CD4-positive, alpha-beta T cell treated with Interleukin-2 at 100 ng/mL for 4 hours (primary cell): ENCODE results near the gene LRRK1.
A peak's percentile ranks its signal among the peaks of the same experiment; 100 is the strongest.
"Not testable (repeated sequence)": the region's sequence is repeated elsewhere in the genome, so short reads cannot be mapped to it uniquely, and the experiment has no call there.

Experiments
- DNase-seq: peaks from one replicate; pipeline ENCODE4 v3.0.0-alpha.2; 2020; ENCODE audit warnings: low spot score

Gene LRRK1

DNA sequence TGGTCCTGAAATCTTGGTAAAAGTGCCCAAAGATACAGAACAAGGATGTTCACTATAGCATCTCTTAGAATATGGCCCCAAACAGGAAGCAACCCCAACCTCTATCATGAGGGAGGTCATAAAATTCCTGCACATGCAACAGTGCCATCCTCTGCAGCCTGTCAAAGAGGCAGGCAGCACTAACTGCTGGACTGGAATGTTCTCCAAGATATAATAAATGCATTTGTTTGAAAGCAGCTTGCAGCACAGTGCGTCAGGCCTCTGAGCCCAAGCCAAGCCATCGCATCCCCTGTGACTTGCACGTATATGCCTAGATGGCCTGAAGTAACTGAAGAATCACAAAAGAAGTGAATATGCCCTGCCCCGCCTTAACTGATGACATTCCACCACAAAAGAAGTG is 153.1 kb downstream of the LRRK1 start:
- DNase-seq, result not testable (repeated sequence)

DNA sequence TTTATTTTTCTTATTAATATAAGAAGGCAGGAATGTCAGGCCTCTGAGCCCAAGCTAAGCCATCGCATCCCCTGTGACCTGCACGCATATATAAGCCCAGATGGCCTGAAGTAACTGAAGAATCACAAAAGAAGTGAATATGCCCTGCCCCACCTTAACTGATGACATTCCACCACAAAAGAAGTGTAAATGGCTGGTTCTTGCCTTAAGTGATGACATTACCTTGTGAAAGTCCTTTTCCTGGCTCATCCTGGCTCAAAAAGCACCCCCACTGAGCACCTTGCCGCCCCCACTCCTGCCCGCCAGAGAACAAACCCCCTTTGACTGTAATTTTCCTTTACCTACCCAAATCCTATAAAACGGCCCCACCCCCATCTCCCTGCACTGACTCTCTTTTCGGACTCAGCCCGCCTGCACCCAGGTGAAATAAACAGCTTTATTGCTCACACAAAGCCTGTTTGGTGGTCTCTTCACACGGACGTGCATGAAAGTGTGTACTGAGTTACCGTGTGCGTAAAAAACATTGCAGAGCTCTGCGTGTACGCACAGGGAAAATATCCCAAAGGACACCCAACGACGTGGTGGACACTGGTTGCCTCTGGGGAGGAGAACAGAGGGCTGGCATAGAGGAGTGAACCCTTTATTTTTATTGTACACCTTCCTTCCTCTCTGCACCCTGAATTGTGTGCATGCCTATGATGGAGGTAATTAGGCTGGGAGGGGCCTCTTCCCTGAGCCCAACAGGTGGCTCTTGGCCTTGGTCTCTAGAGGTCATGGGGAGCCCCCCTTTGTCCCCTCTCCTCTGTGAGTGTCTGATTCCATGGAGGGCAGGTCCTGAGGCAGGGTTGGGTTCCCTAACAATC is 158.9 kb downstream of the LRRK1 start:
- DNase-seq, result not testable (repeated sequence)

DNA sequence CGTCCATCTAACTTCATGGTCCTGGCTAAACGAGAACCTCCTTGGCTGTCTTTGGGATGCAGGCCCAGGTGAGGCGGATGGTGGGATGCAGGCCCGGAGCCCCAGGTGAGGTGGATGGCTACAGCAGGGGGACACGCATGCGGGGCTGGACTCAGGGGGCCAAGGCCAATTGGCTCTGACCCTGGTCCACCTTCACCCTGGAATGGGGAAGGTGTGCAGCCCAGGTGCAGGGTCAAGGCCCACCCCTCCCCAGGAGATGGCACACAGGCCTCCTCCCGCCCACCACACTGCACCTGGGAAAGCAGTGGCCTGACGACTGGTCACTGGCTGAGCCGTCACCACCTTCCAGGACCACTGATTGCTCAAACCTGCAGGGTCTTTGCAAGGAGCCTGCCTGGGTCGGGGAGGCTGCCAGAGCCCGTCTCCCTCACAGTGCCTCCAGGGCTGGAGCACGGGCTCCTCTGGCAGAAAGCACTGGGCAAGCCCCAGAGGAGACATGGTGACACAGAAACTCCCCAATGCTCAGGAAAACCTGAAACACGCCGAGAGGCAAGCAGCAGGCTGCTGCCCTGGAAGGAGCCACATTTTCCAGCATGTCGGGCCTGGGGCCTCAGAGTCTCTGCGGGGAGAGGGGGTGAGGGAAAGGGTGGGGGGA is 159.6 kb downstream of the LRRK1 start:
- DNase-seq, result no peak

DNA sequence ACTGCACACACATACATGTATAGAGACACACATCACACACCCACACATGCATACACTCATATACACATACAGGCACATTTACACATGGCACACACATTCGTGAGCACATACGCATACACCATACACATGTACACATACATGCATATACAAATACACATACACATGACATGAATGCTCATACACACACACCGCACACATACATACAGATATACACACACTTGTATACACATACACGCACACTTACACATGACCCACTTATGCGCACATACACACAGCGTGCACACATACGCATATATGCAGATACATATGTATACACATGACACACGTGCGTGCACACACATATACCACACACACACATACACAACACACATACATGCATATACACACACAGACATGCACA is 162.7 kb downstream of the LRRK1 start:
- DNase-seq, result no peak

DNA sequence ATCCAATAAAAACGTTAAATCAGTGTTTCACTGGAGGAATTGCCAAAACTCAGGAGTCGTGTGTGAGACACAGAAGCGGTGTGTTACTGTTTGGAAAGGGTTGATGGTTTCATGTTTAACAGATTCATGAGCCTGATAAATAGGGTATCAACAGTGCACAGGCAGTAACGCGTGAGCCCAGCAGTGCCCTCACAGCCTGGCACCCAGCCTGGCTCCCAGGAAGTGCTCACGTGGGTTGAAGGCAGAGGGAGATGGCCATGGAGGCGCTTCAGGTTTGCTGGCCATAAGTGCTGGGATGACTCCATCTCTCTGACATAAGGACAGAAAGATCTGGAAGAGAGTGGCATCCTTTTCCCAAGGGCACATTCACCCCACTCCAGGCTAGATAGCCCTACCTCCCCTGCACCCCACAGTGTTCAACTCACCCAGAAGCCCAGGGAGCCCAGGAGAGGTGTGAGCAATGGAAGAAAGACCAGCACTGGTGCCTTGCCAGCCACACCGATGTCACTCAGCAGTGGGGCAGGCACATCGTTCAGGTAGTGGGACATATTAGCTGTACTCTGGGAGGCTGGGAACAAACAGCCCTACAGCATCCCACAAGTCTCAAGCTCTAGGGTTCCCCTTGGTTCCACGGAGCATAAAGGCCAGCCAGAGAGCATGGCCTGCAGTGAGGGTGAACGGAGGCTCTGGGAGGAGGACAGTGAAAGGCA is 164.3 kb downstream of the LRRK1 start:
- no peak for DNase-seq

DNA sequence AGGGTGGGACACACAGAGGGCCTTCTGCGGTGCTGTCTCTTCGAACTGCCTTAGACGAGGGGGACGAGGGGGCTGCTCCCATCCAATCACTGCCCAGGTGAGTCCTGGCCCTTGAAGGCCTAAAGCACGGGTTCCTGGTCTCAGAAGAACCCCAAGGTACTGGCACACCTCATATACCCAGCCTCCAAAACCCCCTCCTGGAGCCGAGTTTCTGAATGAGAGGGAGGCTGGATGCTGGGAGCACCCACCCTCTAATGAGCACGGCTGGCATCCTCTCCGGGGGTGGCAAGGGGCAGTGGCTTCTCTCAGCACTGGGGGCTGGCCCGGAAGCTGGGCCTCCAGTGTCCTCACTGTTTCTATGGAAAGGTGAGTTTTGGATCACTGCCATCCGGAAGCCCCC is 165.6 kb downstream of the LRRK1 start:
- DNase-seq, result no peak

DNA sequence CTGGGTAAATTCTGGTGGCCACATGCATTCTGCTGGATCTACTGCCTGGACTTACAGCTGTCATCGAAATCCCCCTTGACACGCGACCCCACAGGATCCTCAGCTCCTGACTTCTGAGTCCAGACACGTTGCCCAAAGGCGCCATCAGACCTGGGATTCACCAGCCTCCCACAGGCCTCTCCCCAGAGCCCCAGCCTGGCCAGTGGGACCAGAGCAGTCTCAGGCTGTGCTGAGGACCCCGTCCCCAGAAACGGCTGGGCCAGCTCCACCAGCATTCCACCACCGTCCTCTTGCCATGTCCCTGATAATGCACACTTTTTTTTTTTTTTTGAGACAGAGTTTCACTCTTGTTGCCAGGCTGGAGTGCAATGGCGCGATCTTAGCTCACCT is 166.1 kb downstream of the LRRK1 start:
- DNase-seq, result no peak

DNA sequence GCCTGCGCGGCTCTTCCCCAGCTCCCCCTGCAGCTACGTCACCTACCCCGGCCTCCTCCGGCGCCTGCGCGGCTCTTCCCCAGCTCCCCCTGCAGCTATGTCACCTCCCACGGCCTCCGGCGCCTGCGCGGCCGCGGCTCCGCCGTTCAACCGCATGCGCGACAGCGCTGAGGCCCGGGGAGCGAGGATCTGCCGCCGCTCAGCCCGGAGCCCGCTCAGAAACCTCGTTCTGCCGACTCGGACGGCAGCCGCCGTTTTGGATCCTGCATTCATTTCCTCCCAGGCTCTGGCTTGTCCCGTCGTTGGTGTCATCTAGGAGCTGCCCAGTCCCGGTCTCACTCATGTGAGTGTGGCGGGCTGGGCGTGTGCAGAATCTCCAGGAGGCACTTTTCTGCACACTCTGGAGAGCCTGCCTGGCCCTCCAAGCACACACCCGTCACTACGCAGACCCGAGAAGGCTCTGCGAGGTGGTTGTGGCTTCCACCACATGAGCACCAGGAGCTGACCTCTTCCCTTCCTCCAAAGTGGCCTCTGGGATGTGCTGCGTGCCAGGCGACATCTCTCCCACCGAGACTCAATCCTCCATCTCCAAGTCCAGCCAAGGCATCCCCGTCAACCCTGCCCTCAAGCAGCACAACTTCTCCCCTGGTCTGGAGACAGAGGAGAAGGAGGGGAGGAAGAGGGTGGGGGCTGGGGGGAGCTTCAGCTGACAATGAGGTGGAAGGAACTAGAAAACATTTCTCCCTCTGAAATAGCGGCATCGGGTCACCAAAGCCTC is 167.4 kb downstream of the LRRK1 start:
- DNase-seq, result no peak

DNA sequence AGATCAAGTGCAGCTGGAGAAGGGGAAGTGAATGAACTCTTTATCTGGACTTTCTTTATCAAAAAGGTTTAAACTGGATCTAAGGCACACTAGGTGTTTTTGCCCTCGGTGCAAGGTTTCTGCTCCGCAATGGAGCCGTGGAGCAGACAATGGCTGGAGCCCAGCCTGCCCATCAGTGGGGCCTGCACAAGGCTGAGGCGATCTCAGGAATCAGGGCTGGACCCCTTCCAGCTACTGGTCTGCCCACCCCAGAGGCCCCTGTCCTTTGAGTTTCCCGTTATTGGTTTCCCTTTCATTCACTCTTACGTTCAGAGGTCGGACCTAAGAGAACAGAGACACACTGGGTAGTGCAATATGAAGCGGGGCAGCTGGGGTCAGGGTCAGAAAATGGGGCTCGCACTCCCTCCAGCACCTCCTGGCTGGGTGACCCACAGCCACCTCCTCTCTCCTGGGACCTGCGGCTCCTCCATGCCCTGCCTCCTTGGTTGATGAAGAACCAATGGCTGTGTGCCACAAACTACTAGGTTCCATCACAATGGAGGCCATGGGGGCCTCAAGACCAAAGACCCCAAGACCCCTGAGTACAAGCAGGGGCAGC is 168.1 kb downstream of the LRRK1 start:
- DNase-seq, result no peak

DNA sequence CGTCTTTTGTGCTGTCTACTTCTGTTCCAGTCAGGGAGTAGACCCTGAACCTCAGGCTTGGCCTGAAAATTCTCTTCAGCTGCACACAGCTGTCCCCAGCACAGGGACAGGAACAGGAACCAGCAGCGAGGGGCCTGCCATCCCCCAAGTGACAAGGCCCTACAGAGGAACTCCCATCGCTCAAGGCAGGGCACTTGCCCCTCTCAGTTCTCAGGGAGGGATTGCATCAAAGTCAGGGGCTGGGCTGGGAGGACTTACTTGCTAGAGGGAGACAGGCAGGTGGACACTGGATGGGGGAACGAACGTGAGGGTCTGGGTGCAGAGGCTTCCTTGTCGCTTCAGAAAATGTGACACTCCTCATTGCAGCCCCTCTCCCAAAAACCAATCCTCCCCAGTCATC is 169.1 kb downstream of the LRRK1 start:
- no peak for DNase-seq

DNA sequence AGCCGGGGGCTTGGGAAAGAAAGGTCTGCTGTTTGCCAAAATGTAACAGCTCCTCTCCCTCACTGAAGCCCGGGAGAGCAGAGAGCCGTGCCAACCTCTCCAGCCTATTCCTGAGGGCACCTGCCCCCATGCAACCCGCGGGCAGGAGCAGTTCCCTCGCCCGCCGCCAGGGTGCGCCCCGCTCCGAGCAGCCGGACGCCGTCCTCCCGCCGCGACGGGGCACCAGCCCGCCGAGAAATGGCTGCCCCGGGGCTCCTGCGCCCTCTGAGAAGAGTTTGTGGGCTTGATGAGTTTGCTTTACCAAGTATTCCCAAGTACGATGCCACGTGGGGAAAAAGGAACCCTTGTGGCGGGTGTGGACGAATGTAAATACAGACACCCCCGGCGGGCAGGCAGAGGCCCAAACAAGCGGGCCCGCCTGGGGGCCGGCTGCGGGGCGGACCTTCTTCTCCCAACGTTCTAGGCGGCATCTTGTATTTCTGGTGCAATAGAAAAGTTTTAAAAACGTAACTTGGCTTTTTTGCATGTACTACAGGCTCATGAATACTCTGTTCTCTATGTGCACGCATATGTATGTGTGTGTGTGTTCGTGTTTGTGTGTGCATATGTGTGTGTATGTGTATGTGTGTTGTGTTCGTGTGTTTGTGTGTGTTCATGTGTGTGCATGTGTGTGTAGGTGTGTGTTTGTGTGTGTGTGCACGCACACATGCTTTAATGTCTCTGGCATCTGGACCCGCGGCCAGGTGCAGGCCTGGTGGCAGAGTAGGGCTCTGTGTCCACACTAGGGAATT is 169.8 kb downstream of the LRRK1 start:
- peak; percentile 75 for DNase-seq

DNA sequence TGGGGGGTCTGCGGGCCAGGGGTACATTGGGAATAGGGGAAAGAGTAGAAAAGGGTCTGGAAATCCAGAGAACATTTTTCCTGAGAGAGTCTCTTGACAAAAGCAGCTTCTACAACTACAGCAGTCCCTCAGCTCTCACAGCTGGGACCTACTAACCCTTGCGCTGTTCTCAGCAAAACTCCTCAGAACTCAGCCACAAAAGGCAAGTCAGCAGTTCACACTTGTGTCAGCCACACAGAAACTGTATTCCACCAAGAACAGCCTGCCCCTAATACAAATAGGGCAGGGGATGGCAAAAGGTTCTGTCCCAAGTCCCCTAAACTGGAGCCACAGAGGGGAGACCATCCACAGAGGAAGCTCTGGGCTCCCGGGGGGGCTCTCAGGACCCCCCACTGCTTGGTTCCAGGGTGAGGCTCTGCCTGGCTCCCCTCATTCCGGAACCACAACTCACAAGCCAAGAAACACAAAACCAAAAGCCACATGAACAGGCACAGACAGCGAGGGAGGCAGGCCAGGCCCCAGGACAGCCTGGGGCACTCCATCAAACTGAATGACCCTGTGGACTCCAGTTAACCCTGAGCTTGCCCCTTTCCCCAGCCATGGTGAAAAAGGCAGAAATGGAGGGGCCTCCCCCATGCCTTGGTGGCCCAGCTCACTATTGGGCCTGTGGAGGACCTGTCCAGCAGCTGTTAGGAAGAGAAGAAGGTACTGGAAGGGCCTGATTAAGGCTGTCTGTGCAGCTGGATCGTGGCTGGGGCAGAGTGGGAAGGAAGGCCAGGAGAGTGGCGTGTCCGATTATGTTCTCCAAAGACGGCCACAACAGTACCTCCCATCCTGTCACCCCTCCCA is 170.6 kb downstream of the LRRK1 start:
- DNase-seq, result no peak

DNA sequence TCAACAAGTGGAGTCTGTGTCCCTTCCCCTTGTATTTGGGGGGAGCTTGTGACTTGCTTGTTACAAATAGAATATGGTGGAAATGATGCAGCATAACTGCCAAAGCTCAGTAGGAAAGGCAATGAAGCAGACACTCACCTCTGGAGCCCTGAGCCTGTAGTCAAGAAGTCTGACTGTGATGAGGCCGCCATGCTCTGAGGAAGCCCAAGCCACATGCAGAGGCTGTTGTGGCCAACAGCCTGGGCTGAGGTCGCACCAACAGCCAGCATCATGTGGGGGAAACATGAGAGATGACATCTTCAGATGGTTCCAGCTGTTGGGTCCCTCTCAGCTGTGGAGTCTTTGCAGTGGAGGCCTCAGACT is 171.3 kb downstream of the LRRK1 start:
- no peak for DNase-seq

DNA sequence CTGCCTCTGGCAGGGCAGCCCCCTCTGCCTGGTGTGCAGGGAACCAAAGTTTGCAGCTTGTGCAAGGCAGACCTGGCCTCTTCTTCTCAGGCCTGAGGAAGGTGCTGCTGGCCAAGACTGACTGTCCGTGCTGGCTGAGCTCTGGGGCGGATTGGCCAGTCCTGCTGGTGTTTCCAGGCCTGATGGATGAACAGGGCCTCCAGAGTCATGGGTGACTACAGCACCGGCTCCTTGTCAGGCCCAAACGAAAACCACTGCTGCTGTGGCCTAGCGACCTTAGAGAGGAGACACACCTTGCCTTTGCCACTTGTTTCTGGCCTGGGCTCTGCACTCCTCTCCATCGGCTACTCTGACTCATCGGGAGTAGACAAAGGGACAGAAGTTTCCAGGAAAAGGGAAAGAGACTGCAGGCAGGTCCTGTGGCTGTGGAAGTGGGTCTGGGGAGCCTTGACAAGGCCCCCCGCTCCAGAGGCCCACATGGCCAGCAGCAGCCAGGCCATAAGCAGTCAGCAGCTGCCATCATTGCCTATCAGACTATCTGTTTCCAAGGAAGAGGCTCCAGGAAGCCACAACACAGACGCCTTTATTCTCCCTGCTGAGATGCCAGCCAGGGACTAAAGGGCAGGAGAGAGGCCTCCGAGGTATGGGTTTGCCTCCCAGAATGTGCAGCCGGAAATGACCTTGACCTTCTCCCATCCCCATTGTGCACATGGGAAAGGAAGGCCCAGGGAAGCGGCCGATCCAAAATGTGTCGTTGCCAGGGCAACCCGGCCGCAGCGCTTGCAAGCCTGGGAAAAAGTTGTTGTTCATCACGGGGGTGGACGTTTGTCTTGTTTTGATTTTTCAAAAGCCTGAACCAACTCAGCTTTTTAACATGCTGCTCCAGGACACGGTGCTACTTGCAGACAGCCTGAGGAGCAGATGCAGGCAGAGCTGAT is 172.2 kb downstream of the LRRK1 start:
- DNase-seq, result no peak

DNA sequence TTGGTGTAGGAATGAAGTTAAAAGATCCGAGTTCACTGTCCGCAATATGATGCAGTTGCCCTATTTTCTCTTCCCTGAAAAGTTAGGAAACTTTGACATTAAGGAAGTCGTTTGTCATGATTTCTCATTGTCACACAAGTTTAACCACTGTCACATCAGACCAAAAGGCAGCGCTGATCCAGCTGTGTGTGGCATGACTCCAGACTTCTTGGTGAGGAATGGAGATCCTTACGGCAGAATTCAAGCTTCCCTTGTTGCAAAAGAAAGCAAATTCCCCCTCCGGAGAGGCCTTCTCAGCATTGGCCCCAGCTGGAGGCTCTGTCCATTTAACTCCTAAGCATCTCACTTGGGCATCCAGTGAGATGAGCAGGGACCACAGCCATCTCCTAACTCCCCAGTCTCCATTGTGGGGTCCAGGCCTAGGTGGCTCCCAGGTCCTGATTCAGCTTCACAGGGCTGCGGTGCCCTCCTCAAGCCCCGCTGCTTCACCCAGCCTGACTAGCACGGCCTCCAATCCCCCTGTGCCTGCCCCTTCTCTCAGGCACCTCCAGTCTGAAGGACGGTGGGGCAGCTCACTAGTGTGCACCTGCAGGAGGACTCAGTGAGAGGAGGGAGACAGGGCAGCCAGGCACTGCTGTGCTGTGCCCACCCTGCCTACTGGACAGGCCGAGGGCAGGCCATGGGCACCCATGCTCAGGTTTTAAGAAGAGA is 173.2 kb downstream of the LRRK1 start:
- DNase-seq, result no peak

DNA sequence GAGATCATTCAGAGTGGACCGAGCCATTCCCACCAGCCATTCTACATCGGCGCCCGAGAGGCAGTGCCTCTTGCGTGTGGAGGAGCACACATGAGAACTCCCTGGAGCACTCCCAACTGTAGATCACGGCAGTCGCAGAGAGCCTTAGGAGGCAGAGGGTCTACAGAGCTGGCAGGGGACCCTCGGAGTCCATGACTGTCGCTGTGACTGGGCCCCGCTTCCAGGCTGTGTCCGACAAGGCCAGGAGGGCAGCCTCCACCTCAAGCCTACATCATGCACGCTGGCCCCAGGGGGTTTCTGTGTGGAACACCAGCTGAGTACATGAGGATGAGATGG is 173.7 kb downstream of the LRRK1 start:
- DNase-seq, result no peak

DNA sequence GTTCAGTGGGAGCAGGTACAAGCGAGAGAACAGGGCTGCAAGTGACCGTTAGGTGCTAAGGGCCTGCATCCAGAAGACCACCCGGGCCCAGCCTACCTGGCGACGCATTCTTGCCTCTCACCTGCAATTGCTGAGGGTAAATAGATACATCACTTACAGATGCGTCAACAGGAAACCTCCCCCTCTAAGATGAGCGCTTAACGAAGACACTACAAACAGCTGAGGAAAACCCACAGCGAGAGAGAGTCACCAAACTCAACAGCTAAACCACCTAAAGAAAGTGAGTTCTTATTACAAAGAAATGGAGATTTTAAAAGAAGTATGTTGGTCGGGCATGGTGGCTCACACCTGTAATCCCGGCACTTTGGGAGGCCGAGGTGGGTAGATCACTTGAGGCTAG is 174.8 kb downstream of the LRRK1 start:
- no peak for DNase-seq

DNA sequence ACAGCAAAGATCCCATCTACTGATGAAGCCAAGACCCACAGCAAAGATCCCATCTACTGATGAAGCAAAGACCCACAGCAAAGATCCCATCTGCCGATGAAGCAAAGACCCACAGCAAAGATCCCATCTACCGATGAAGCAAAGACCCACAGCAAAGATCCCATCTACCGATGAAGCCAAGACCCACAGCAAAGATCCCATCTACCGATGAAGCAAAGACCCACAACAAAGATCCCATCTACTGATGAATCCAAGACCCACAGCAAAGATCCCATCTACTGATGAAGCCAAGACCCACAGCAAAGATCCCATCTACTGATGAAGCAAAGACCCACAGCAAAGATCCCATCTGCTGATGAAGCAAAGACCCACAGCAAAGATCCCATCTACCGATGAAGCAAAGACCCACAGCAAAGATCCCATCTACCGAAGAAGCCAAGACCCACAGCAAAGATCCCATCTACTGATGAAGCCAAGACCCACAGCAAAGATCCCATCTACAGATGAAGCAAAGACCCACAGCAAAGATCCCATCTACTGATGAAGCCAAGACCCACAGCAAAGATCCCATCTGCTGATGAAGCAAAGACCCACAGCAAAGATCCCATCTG is 176.7 kb downstream of the LRRK1 start:
- not testable (repeated sequence) for DNase-seq
